Measurements from ENCODE around the gene TMEM98. TPM values are rescaled to one million over a fixed set of nuclear protein-coding genes. Genes with fewer than 3 reads are reported as not detected.

TMEM98 gene
- total RNA-seq (2022; extraction: Qiagen RNA extraction; ENCODE audit: low read depth) = 39.9 to 50.2 TPM (median 49.0 TPM) in 5 replicates

GRCh38 chr17:32927724-32928585 is at the start of gene TMEM98:
TMEM98 (plus strand) TSS chr17:32928153; CDS start chr17:32931529, 3,376 bp downstream.

Other genes with a start within 250 kb of the TMEM98 start
- 1.4 to 3.0 TPM (median 2.3 TPM) in 5 replicates for gene MYO1D, start 51.0 kb upstream of the TMEM98 start, total RNA-seq (2022; extraction: Qiagen RNA extraction; ENCODE audit: low read depth)
- gene SPACA3, start 63.7 kb downstream of the TMEM98 start, total RNA-seq (2022; extraction: Qiagen RNA extraction; ENCODE audit: low read depth) = not detected in 5 replicates